DND-41 (cell line): ENCODE measurements around the gene MAST4.

ENCODE experiments used
- ATAC-seq: fragments of 200-7000 bp; cut with Tn5 transposase; 3 replicates; pipeline ENCODE4 v1.9.1; 2021; ENCODE audit warnings: low read depth; ENCODE audit not compliant: insufficient read depth
- DNase-seq: peaks from one replicate; pipeline ENCODE4 v3.0.0-alpha.2; 2020
- H2AFZ ChIP-seq: 2 replicates; pipeline ENCODE4 v1.6.0; 2012; ENCODE audit warnings: low read depth, low read length
- H3K27ac ChIP-seq: 2 replicates; pipeline ENCODE4 v1.5.1; 2012; ENCODE audit warnings: low read length, inconsistent platforms
- H3K27me3 ChIP-seq: fragments of 200-600 bp; sonication (generic); 2 replicates; pipeline ENCODE4 v1.6.0; 2012; ENCODE audit warnings: low read length, mild to moderate bottlenecking, inconsistent platforms; ENCODE audit not compliant: insufficient read depth, poor library complexity
- H3K36me3 ChIP-seq: 2 replicates; pipeline ENCODE4 v1.5.1; 2012; ENCODE audit warnings: low read length, inconsistent platforms; ENCODE audit not compliant: insufficient read depth
- H3K4me1 ChIP-seq: 2 replicates; pipeline ENCODE4 v1.5.1; 2012; ENCODE audit warnings: mild to moderate bottlenecking, low read length; ENCODE audit not compliant: insufficient read depth
- H3K4me2 ChIP-seq: 2 replicates; pipeline ENCODE4 v1.6.0; 2012; ENCODE audit warnings: mild to moderate bottlenecking, moderate library complexity, low read length, inconsistent platforms; ENCODE audit not compliant: insufficient read depth
- H3K4me3 ChIP-seq, 2 experiments: fragments of 200-600 bp in 1 of 2; shearing (Covaris generic) in 1 of 2; 2 replicates each; pipeline ENCODE4 v1.5.1; 2012 to 2016; ENCODE audit warnings: inconsistent platforms in 2 of 2, low read length in 2 of 2, mild to moderate bottlenecking in 2 of 2, low read depth in 1 of 2, moderate library complexity in 1 of 2
- H3K79me2 ChIP-seq: 2 replicates; pipeline ENCODE4 v1.6.0; 2012; ENCODE audit warnings: low read length, inconsistent platforms; ENCODE audit not compliant: insufficient read depth
- H3K9ac ChIP-seq: 2 replicates; pipeline ENCODE4 v1.6.0; 2012; ENCODE audit warnings: low read depth, mild to moderate bottlenecking, inconsistent platforms, low read length, moderate library complexity
- H3K9me3 ChIP-seq: 2 replicates; pipeline ENCODE4 v1.5.1; 2012; ENCODE audit warnings: low read length, moderate library complexity, mild to moderate bottlenecking, inconsistent platforms; ENCODE audit not compliant: insufficient read depth, severe bottlenecking
- H4K20me1 ChIP-seq: 2 replicates; pipeline ENCODE4 v1.6.0; 2012; ENCODE audit warnings: low read length; ENCODE audit not compliant: insufficient read depth
- EZH2 ChIP-seq: IDR thresholded peaks from 3 replicates; pipeline ENCODE4 v1.6.1; 2012; ENCODE audit warnings: borderline replicate concordance, low read depth, mild to moderate bottlenecking, moderate library complexity, low read length, inconsistent platforms; ENCODE audit not compliant: severe bottlenecking
- TF ChIP-seq, protein P1 (sequence below): IDR thresholded peaks from 2 replicates; pipeline ENCODE4 v1.5.1; 2012; ENCODE audit warnings: borderline replicate concordance, low read length, moderate library complexity, mild to moderate bottlenecking; ENCODE audit not compliant: poor library complexity, severe bottlenecking; ENCODE audit errors: extremely low read depth

MAST4 gene

DNA sequence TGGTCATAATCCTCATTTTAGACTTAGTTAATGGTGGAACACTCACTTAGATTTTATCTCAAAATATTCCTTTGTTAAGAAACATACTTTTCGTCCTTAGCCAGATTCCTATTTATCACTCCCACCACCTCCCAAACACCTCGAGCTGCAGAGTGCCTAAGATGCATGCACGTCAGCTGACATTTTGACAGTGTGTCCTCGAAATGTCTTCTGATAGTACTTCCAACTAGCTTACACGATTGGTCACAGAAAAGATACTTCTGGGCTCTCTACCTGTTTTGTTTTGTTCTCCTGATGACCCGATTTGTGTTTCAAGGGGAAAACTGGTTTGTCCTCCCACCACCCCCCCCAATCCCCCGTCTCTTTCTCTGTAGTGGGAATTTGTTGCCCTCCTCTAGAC lies 230.1 kb downstream of the MAST4 start:
- Histone ChIP-seq H4K20me1 (no peaks in the 10 kb centered on the region), H3K27ac (no peak overlapping the region), H3K4me2 (no peak overlapping the region), H2AFZ (no peak overlapping the region), H3K4me3 (no peak overlapping the region), H3K4me1 (peaks cover 29% of the 10 kb centered on the region), H3K27me3 (no peaks in the 10 kb centered on the region), H3K9ac (no peak overlapping the region), H3K36me3 (peaks cover 5% of the 10 kb centered on the region; the same call in 1 of the 2 replicates), H3K79me2 (peaks cover 5% of the 10 kb centered on the region; the same call in 1 of the 2 replicates), H3K9me3 (no peaks in the 10 kb centered on the region)
- TF ChIP-seq EZH2: no peak
- TF ChIP-seq, protein P1, sequence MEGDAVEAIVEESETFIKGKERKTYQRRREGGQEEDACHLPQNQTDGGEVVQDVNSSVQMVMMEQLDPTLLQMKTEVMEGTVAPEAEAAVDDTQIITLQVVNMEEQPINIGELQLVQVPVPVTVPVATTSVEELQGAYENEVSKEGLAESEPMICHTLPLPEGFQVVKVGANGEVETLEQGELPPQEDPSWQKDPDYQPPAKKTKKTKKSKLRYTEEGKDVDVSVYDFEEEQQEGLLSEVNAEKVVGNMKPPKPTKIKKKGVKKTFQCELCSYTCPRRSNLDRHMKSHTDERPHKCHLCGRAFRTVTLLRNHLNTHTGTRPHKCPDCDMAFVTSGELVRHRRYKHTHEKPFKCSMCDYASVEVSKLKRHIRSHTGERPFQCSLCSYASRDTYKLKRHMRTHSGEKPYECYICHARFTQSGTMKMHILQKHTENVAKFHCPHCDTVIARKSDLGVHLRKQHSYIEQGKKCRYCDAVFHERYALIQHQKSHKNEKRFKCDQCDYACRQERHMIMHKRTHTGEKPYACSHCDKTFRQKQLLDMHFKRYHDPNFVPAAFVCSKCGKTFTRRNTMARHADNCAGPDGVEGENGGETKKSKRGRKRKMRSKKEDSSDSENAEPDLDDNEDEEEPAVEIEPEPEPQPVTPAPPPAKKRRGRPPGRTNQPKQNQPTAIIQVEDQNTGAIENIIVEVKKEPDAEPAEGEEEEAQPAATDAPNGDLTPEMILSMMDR: no peak
- ATAC-seq: no peak
- no peak for DNase-seq

DNA sequence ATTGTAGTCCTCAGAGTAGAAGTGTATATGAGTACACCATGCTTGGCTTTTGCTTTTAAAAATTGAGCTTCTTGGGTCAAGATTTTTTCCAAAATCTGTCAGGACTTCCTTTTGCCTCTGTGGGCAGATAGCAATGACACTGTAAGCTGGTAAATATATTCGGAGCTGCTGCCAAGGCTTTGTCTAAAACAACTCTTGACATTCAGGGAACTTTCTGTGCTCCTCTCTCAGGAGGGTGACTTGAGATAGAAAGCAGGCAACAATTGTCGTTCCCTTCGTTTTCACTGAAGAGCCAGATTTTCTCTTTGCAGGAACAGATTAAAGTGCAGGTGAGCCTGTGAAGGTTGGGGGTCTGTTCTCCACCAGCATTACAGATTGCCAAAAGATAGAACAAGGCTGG lies 230.5 kb downstream of the MAST4 start:
- ATAC-seq (no peak), DNase-seq (no peak)
- no peak overlapping the region for H3K4me2 ChIP-seq
- peaks cover 25% of the 10 kb centered on the region for H3K4me1 ChIP-seq
- H4K20me1 ChIP-seq: no peaks in the 10 kb centered on the region
- H3K27me3 ChIP-seq: no peaks in the 10 kb centered on the region
- peaks cover 5% of the 10 kb centered on the region; the same call in 1 of the 2 replicates for H3K79me2 ChIP-seq
- H3K27ac ChIP-seq: no peak overlapping the region
- no peaks in the 10 kb centered on the region for H3K9me3 ChIP-seq
- H3K36me3 ChIP-seq: peaks cover 5% of the 10 kb centered on the region; the same call in 1 of the 2 replicates
- no peak for TF ChIP-seq EZH2
- TF ChIP-seq, protein P1: no peak
- no peak overlapping the region for H3K4me3 ChIP-seq
- H2AFZ ChIP-seq: no peak overlapping the region
- H3K9ac ChIP-seq: no peak overlapping the region

DNA sequence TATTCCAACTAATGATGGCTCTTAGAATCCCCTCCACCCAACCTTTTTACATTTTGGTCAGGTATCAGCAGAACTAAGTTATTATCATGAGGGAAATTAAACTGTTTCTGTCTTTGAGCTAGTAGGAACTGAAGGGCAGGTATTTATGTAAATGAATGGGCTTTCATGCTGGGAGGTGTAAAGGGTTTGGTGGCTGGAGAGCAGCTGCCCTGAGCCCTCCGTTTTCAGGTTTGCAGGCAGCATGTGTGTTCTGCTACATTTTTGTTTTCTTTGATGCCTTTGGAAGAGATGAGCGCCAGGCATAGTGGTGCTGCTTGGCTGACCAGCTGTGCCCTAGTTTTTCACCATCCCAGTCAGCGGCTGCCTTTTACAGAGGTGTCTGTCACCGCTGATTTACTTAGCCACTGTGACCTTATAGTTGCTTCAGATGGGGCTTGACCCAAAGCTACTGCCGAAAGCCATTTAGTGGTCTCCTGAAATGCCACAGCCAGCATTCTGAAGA lies 231.9 kb downstream of the MAST4 start:
- H3K9me3 ChIP-seq: no peaks in the 10 kb centered on the region
- no peaks in the 10 kb centered on the region for H4K20me1 ChIP-seq
- TF ChIP-seq EZH2: no peak
- TF ChIP-seq, protein P1: no peak
- H3K4me1 ChIP-seq: peaks cover 11% of the 10 kb centered on the region
- H3K36me3 ChIP-seq: peaks cover 5% of the 10 kb centered on the region; the same call in 1 of the 2 replicates
- no peak overlapping the region for H3K9ac ChIP-seq
- H3K27ac ChIP-seq: peak overlapping the region; percentile 18; the same call in 1 of the 2 replicates
- no peak overlapping the region for H3K4me2 ChIP-seq
- H3K79me2 ChIP-seq: peaks cover 5% of the 10 kb centered on the region; the same call in 1 of the 2 replicates
- ATAC-seq (no peak; the same call in 2 of the 3 replicates), DNase-seq (no peak)
- H2AFZ ChIP-seq: no peak overlapping the region
- H3K27me3 ChIP-seq: no peaks in the 10 kb centered on the region
- no peak overlapping the region for H3K4me3 ChIP-seq
